ENCODE results near the gene MED26.

The MED26 gene

DNA sequence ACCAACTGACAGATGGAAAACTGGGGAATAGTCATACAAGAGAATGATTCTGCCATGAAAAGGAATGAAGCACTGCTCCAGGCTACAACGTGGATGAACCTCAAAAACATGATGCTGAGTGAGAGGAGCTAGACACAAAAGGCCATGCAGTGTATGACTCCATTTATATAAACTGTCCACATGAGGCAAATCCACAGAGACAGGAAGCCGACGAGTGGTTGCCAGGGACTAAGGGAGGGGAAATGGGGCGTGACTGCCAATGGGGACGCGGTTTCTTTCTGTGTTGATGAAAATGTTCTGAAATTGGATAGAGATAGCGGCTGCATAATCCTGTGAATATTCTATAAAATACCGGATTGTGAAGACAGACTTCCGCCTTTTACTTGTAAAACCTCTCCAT is 21.7 kb upstream of the MED26 start:
- DNase-seq = no peak

DNA sequence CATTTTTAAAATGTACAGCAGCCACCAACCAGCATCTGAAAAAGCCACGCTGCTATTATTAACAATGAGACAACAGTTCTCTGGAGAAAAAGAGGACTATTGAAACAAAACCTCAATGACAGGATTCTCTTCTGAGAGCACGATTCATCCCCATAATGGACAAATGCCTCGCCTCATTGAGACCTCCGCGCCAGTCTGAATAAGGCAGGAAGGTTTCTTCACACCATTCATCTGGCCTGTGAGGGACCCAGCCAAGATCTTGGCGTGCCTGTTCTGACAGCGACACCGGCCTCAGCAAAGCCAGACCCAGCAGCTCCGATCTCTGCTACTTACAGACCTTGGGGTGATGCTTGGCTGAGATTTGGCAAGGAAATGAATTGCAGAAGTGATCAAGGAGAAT is 17.1 kb upstream of the MED26 start:
- no peak for DNase-seq

DNA sequence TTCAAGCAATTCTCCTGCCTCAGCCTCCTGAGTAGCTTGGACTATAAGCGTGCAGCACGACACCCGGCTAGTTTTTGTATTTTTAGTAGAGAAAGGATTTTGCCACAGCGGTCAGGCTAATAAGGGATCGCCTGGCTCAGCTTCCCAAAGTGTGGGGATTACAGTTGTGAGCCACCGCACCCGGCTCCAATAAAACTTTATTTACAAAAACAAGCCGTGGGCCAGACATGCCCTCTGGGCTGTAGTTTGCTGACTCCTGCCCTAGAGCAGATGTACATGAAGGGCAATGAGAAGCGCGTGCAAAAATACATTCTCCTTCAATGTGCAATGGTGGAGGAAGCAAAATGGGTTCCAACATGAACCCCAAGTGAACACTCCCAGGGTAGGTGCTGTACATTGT is 13.7 kb upstream of the MED26 start:
- no peak for DNase-seq

DNA sequence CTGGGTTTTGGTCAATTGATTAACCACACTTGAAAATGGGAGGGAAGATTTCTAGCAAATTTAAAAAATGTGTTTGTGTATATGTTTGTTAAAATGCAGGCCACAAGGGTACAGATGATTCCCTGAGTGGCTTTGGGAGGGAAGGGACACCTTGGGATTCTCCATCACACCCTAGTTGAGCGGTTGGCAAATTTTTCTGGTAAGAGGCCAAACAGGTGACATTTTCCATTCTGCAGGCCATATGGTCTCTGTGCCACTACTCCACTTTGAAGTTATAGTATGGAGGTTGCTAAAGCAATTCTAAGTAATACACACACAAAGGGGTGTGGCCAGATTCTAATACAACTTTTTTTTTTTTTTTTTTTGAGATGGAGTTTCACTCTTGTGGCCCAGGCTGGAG is 12.9 kb upstream of the MED26 start:
- DNase-seq = no peak

DNA sequence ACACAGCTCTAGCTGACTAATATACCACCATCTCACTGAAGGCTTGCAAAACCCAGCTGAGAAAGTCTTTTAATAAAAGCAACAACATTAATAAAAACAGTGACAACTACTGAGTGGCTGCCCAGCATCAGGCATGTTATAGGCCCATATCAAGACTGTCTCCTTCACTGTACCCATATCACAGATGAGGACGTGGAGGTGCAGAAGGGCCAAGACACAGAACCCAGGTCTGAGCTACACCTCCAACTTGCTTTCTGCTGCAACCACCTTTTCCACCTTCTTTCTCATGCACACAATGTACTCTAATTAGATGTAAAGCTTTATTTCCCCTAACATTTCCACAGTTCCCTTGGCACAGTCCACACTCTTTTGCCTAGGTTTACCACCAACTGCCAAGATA is 10.7 kb upstream of the MED26 start:
- no peak for DNase-seq

DNA sequence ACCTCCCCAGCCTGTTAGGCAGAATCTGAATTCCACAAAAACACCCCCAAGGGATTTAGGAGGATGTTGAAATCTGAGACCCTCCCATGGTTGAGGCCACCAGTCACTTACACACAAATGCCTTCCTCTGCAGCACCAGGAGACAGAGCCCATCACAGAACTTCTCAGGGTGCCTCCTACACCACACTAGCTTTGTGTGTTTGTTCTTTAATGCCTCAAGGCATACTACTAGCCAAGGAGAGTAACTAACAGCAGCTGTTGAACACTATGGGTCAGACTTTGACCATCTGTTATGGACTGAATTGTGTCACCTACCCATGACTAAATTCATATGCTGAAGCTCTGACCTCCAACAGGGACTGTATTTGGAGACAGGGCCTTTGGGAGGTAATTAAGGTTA is 9.5 kb upstream of the MED26 start:
- DNase-seq = no peak

DNA sequence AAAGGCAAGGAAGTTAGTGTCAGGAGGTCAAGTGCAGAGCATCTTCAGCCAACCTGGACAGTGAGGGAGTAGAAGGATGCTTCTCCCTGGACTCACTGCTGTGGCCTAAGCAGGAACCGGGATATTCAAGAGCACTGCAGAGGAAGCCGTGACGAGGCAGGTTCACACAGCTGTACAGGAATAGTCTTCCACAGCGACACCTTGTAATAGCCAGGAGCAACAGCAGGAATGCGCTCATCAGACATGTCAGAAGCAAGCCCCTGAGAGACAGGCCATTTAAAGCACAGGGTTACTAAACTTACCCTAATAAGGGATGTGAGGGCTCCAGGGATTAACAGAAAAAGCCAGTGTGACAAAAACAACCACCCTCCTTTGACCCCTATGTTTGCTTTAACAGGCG is 3.5 kb upstream of the MED26 start:
- DNase-seq = no peak

DNA sequence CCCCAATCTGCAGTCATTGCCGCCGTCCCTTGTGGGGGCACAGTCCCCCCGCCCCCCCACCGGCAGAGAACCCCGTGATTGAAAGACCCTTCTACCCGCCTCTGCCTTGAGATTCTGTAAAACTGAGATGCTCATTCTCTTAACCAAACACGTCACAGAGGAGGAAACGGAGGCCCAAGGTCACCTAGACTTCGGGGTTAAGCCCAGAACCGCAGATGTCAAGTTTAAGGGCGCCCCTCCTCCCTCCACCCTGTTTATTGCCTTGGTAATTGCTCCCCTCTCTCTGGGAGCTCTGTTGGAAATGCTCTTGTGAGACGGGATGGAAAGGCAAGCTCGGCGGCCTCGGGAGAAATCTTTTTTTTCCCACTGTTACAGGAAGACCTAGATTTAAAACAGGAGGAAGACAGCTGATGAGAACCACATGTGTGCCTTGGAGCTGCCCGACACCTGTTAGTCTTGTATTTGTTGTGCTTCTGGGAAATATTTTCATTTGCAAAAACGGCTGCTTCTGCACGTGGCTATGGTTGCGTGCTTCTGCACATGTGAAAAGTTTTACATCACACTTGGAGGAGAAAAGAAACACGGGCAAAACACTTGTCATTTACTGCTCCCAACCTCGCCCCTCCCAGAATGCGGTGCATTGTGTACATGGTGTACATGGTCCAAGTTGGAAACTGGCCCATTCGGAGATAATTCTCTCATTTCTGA is 1.1 kb upstream of the MED26 start:
- DNase-seq = peak in 1 of 2 donors; percentile 14

DNA sequence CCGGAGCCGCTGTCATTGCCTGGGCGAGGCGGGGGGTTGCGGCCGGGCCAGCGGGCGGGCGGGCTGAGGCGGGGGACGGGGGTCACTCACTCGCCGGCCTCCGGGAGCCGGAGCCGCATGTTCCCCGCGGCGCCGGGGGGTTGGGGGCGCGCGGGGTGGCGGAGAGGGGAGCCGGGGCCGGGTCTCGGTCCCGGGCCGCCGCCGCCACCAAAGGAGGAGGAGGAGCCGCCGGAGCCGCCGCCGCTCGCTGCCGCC is 149 bp downstream of the MED26 start:
- no peak for DNase-seq

DNA sequence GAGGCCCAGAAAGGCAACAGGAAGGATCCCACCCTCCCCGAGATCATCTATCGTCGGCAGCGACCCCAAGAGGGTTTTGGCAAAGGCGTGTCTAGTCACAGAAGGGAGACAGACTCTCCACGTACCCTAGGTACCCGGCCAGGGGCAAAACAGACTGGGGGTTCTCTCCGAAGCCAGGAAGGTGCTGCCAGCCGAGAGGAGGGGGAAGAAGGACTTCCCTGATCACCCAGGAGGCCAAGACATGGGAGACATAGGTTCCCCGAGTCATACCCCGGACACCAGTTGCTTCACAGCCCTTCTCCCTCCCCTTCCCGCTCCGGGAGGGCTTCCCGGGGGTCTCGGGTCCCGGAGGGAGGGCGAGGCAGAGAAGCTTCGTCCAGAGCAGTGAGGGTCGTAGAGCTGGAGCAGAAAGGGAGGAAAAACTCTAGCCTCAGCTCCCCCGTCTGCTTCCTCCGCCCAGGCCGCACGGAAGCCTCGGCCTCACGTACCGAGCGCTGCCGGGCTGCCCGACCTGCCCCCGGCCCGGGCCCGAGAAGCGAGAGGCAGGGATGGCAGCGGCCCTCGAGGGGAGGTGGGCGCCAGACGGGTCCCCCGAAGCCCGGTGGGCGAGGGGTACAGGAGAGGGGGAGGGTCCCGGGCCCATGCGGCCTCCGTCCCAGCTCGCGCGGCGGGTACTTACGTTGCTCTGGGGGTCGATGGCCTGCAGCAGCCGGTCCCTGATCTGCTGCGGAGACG is 644 bp downstream of the MED26 start:
- peak in 1 of 2 donors; percentile 22 for DNase-seq

DNA sequence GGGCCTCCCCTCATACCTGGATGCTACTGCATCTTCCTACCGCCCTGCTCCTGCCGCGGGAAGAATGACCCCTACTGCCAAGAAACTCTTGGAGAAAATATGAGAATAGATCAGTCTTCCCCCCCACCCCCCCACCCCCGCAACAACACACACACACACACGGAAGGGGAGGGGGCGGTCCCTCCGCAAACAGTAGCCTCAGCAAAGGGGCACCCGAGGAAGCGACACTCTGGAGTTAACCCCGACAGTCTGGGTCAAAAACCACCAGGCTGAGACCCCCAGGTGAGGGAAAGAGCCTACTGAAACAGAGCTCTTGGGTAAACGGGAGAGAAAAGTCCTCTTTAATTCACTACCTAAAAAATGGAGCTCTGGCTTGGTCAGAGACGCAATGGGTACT is 1.2 kb downstream of the MED26 start:
- DNase-seq = peak in 1 of 2 donors; percentile 15

DNA sequence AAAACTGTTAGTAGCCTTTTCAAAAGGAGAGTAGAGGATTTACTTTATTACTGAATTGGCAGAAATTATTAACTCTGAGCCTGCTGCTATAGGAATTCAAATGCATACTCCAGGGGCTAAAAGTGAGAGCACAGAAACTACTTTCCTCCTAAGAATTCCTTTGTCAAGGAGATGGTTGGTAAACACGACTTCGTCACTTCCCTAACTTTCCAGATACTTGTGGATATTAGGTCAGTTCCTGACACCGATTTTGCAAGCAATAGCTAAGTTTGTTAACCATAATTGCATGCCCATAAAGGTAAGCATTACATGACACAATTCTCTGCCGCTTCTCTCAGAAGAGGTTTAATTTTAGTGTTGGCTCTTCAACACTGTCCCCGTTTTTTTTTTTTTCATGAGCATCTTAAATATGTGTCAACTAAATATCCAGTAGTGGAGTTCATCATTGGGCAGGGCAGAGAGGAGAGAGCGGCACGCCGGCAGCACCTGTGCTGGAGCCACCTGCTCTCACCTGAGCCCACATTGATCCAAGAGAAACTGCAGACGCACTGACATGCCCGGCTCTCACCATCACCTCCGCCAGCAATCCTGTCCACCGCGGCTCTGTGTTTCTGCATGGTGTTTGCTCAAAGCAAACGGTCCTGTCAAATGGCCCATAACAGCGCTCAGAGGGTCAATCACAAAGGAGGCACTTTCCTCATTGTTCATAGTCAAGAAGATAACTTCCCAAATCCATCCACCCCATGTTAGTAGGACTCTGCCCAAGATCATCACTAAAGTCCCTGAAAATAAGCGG is 2.6 kb downstream of the MED26 start:
- DNase-seq = no peak

DNA sequence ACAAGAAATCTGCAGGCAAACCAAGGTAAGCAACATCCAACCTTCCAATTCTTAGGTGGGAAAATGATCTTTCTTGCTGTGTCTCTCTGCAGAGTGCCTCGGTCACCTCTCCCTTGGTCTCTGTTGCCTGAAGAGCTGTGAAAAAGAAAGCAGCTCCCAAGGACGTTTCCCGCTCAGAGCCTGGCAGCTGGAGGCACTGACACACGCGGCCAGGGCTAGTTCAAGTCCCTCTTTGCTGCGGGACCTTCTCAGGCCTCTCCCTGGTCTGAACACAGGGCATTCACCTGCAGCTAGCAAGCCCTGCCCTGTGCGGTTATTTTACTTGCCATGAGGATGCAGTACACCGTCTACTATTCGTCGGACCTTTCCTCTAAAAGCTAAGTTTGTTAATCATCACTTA is 3.8 kb downstream of the MED26 start:
- no peak for DNase-seq

DNA sequence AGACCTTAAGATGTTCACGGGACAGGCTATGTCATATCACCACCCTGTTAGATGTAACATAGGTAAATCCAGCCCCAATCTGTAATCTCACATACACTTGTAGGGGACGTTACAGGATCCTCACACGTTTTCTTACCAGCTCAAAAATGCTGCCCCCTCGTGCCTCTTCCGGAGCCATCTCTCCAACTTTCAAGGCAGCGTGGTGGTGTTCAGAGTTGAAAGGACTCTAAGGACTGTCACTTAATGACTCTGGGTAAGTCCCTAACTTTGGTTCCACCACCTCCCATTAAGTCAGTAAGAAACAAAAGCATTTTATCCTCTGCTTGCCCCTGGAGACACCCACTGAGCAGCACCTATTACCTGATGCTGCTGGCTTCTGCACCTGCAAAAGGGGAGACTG is 4.4 kb downstream of the MED26 start:
- DNase-seq = no peak

DNA sequence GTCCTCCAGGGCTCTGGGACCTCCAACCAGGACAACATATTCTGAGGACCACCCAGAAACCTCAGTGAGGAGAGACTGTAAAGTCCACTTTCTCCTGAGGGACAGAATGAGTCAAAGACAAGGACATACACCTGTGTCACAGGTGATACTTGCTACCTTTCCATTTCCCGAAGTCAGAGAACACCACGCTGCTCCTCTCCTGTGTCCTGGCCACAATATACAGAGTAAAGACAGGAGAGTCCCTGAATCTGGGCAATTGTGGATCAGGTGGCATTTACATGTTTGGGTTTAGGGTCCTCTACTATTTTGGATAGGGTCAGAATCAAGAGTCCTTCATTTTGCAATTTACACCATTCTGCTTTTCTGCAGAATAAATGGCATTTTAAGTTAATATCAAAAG is 4.9 kb downstream of the MED26 start:
- no peak for DNase-seq

DNA sequence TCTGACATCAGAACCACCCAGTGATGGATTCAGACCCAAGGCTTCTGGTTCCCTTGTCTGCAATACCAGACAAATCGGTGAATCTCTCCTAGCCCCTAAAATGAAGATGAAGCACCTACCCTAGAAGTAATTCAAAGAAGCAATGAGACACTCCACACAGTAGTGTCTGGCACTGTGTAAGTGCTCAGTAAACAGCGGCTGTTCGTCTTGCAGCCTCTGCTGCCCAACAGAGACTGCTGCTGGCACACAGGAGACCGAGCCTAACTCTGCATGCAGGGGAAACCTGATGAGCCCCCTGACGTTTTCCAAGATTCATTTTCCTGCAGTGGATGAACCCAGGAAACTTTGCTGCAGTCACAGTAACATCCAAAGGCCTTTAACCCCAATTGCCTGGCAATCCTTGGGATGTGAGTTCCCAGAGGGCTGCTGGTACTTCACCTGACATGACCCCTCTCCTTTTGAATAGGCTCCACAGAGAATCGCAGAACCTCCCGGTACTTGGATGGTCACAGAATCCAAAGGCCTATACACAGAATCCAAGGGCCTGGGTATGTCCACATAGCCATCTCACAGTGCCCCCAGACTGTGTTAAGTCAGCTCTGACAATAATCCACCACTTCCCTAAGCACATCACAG is 6.7 kb downstream of the MED26 start:
- DNase-seq = no peak

DNA sequence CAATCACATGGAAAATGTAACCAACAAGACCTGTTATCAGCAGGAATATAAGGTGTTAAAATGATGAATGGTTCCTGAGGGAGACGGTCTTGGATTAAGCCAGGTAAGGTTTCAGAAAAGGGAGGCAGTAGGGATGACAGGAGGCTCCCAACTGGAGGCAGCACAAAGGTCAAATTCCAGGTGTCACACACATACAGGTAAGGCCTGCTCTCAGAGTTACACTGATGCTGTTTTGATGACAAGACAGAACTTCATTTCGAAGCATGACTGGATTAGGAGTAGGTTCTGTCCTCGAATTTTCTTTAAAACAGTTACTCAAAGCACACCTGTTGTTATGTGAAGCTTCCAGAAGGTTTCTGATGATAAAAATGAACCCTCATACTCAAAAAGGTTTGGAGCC is 7.4 kb downstream of the MED26 start:
- no peak for DNase-seq

DNA sequence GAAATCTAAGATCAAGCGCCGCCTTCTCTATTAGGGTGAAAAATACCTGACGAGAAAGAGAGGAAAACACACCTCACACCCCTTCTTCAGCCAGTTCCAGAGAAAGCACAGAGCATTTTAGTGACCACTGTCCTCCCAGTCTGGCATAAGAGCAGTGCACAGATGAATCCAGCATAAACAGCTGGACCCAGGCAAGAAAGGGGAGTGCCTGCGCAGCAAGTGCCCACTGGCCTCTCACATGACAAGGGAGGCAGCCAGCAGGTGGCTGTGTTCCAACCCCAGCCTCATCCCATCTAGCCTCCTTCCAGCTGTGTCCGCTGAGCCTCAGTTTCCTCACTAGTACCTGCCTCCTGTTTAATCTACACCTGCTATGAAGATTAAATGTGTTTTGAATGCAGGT is 8.0 kb downstream of the MED26 start:
- no peak for DNase-seq

DNA sequence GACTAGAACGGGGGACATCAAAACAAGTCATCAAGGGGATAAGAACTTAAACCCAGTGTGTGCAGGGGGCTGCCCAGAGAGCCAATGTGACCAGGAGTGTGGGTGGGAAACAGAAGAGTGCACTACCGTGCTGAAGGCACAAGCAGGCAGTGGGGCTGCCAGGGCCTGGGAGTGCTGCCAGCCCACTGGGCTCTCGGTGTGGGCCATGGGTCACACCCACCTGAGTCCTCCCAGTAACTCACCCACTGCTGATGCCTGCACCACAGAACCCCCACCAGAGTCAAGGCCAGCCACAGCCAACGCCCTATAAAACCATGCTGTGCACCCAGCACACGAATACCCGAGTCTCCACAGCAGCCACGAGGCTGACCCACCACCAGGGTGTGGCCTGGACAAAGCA is 8.5 kb downstream of the MED26 start:
- no peak for DNase-seq

DNA sequence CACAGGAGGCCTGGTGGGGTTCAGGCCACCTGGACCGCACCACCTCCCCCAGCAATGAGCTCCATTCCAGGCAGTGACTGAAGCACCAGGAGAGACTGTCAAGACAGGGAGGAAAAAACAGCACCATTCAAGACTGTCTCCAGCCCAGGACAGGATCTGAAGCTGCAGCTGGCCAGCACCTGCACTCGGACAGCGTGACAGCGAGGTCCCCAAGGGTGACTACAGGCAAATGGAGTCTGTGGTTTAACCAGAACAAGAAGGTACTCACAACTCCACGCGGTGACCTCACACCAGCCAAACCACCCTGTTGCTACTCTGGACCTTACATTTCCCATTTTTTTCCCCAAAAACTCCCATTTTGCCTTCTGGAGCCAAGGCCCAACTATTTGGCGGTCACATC is 9.8 kb downstream of the MED26 start:
- DNase-seq = no peak

DNA sequence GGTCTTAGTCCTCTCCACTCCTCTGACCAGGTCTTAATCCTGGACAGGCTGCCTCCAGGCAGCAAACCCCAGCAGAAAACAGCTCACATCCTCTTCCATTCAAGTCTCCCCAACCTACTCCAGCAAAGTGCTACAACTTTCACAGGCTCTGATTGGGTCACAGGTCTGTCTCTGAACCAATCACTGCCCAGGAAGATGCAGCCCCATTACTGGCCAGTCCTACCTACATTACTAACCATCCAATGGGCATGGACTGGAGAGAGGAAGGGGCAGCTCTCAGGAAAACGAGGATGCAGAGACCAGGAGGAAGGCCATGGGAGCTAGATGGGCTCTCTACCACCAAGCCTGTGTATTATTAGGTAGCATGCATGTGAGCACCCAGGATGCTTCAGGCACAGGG is 12.2 kb downstream of the MED26 start:
- DNase-seq = no peak

DNA sequence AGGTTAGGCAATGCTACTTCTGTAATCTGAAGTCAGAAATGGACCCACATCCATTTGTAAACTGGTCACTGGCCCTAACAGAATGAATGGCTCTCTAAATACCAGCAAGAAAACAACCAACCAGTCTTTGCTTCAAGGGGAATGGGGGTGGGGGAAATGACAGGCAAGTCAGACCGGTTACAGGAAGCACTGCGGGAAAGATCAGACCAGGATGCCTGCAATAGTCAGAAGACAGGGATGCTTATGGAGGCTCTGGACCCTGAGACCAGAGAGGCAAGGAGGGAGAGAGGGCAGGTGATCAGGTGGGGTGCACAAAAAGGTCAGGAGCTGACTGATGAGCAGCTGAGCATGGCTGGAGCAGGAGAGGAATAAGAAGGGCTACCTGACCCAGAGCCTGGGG is 13.1 kb downstream of the MED26 start:
- DNase-seq = no peak

DNA sequence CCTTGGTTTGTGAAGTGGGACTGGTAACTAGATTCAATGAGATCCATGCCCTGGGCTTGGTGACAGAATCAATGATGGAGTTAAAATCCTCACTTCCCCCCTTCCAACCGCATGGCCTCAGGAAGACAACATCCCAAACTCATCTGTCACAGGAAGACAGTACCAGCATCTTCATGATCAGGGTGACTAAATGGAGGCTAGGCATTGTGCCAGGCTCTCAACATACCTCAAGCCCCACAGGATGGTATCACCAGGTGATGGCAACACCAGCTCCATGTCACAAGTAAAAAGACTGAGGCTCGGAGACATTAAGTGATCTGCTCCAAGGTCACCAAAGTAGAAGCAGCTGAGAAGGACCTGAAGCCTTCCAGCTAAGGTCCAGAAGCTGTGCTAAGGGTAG is 14.2 kb downstream of the MED26 start:
- no peak for DNase-seq

DNA sequence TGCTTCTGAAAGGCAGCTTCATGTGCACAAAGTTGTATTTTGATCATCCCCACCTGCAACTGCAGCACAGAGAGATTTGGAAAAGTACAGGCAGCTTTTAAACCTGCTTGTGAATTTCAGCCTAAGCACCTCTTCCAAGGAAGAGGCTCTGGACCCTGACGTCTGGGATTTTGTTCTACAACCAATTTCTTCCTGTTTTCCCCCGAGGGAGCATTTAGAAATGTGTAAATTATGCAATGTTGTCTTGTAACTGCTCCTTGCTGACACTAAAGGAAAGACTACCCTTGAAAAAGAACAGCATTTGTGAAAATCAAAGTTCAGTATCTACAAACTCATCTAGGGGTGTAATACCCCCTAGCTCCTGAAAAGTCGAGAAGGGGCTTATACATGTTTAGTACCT is 15.4 kb downstream of the MED26 start:
- DNase-seq = no peak
